Measurements from ENCODE around the gene CBFB.
"Not testable (repeated sequence)": the region's sequence is repeated elsewhere in the genome, so short reads cannot be mapped to it uniquely, and the experiment has no call there.

CBFB gene

DNA sequence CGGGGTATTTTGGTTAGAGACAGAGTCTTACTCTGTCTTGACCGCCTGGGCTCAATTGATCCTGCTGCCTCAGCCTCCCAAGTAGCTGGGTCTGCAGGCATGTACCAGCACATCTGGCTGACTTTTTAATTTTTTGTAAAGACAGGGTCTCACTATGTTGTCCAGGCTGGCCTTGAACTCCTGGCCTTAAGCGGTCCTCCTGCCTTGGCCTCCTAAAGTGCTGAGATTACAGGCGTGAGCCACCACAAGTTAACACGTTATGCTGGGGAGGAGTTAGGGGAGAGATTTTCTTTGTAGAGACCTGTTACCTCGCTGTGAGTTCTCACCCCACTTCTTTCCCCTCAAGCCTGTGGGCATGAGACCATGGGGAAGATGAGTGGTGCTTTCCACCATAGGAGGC lies 42.4 kb upstream of the CBFB start:
- Histone ChIP-seq H3K27me3 (ENCODE audit: insufficient read depth, low read length, poor library complexity) (no peaks in the 10 kb centered on the region), H3K4me1 (ENCODE audit: insufficient read depth, low read length) (peaks cover 25% of the 10 kb centered on the region), H3K79me2 (ENCODE audit: insufficient read depth, low read length) (no peaks in the 10 kb centered on the region), H3K9ac (ENCODE audit: low read depth, low read length) (no peak overlapping the region), H3K36me3 (ENCODE audit: insufficient read depth, low read length) (no peaks in the 10 kb centered on the region), H3K4me3 (ENCODE audit: low read depth in 1 of 2, low read length in 2 of 2) (no peak overlapping the region), H3K27ac (ENCODE audit: low read length) (no peak overlapping the region), H3K4me2 (ENCODE audit: insufficient read depth, low read length) (no peak overlapping the region), H4K20me1 (ENCODE audit: insufficient read depth, low read length) (no peaks in the 10 kb centered on the region), H3K9me3 (ENCODE audit: insufficient read depth, low read length, severe bottlenecking) (no peaks in the 10 kb centered on the region), H2AFZ (ENCODE audit: low read depth, low read length) (no peak overlapping the region)
- no peak for ATAC-seq (ENCODE audit: insufficient read depth, low read depth)
- TF ChIP-seq, protein P1, sequence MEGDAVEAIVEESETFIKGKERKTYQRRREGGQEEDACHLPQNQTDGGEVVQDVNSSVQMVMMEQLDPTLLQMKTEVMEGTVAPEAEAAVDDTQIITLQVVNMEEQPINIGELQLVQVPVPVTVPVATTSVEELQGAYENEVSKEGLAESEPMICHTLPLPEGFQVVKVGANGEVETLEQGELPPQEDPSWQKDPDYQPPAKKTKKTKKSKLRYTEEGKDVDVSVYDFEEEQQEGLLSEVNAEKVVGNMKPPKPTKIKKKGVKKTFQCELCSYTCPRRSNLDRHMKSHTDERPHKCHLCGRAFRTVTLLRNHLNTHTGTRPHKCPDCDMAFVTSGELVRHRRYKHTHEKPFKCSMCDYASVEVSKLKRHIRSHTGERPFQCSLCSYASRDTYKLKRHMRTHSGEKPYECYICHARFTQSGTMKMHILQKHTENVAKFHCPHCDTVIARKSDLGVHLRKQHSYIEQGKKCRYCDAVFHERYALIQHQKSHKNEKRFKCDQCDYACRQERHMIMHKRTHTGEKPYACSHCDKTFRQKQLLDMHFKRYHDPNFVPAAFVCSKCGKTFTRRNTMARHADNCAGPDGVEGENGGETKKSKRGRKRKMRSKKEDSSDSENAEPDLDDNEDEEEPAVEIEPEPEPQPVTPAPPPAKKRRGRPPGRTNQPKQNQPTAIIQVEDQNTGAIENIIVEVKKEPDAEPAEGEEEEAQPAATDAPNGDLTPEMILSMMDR (IDR thresholded peaks at IDR 0.05; ENCODE audit: borderline replicate concordance, extremely low read depth, low read length, poor library complexity, severe bottlenecking) = no peak
- TF ChIP-seq EZH2 (IDR thresholded peaks at IDR 0.05; ENCODE audit: borderline replicate concordance, low read depth, low read length, severe bottlenecking) = no peak
- DNase-seq = no peak

DNA sequence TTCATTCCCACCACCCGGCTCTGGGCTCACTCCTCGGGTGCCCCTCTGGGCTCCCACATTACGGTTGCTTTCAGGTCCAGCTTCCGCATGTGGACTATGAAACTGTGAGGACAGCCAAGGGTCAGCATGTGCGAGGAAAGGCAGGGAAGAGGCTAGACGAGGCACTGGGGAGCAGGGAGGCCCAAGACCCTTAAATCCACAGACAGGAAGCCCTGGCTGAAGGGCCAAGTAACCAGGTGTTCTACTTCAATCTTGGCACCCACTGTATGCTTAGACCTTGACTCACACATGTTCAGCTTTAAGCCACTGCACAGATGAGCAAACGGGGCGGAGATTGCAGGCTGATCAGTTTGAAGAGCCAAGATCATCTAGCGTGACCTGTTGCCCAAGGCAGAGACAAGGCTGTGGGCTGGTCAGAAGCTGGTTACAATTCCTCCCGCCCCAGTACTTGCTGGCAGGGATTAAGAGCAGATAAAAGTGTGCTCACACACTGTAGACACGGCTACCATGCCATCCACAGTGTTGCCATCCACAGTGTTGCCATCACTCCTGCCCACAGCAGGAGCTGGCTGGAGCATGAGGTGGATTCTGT lies 40.7 kb upstream of the CBFB start, which contains the start of gene CES4A:
Gene CES4A (plus strand): TSS at position 393 of the 592 bp plus-strand sequence. CDS start 184 bp downstream, at position 577.
- H3K36me3 ChIP-seq (ENCODE audit: insufficient read depth, low read length) = no peaks in the 10 kb centered on the region
- no peak within 1 kb of the TSS for H2AFZ ChIP-seq (ENCODE audit: low read depth, low read length)
- DNase-seq (no peak), ATAC-seq (ENCODE audit: insufficient read depth, low read depth) (no peak)
- no peak within 1 kb of the TSS for H3K4me3 ChIP-seq (ENCODE audit: low read depth in 1 of 2, low read length in 2 of 2)
- no peaks in the 10 kb centered on the region for H3K79me2 ChIP-seq (ENCODE audit: insufficient read depth, low read length)
- no peaks in the 10 kb centered on the region for H3K9me3 ChIP-seq (ENCODE audit: insufficient read depth, low read length, severe bottlenecking)
- no peak within 1 kb of the TSS for H3K4me2 ChIP-seq (ENCODE audit: insufficient read depth, low read length)
- peaks cover 24% of the 10 kb centered on the region for H3K4me1 ChIP-seq (ENCODE audit: insufficient read depth, low read length)
- H3K9ac ChIP-seq (ENCODE audit: low read depth, low read length) = no peak within 1 kb of the TSS
- no peak within 1 kb of the TSS for H3K27ac ChIP-seq (ENCODE audit: low read length)
- no peak for TF ChIP-seq EZH2 (IDR thresholded peaks at IDR 0.05; ENCODE audit: borderline replicate concordance, low read depth, low read length, severe bottlenecking)
- TF ChIP-seq, protein P1 (IDR thresholded peaks at IDR 0.05; ENCODE audit: borderline replicate concordance, extremely low read depth, low read length, poor library complexity, severe bottlenecking) = no peak
- no peaks in the 10 kb centered on the region for H4K20me1 ChIP-seq (ENCODE audit: insufficient read depth, low read length)
- no peaks in the 10 kb centered on the region for H3K27me3 ChIP-seq (ENCODE audit: insufficient read depth, low read length, poor library complexity)

- H3K4me2 ChIP-seq (ENCODE audit: insufficient read depth, low read length) = no peak overlapping the region
These were observed 37.3 kb upstream of the CBFB start for GRCh38 chr16:66991545-66992077.

GRCh38 chr16:66993558-66993957 lies 35.4 kb upstream of the CBFB start:
- not testable (repeated sequence) for H3K4me1 ChIP-seq (ENCODE audit: insufficient read depth, low read length); H3K4me2 ChIP-seq (ENCODE audit: insufficient read depth, low read length); DNase-seq; H3K79me2 ChIP-seq (ENCODE audit: insufficient read depth, low read length); H4K20me1 ChIP-seq (ENCODE audit: insufficient read depth, low read length); H3K9ac ChIP-seq (ENCODE audit: low read depth, low read length); H3K4me3 ChIP-seq (ENCODE audit: low read depth in 1 of 2, low read length in 2 of 2); H3K9me3 ChIP-seq (ENCODE audit: insufficient read depth, low read length, severe bottlenecking); H3K27ac ChIP-seq (ENCODE audit: low read length); ATAC-seq (ENCODE audit: insufficient read depth, low read depth); H3K36me3 ChIP-seq (ENCODE audit: insufficient read depth, low read length); H2AFZ ChIP-seq (ENCODE audit: low read depth, low read length); H3K27me3 ChIP-seq (ENCODE audit: insufficient read depth, low read length, poor library complexity)

More at GRCh38 chr16:66991545-66992077, 37.3 kb upstream of the CBFB start:
- ATAC-seq (ENCODE audit: insufficient read depth, low read depth) (no peak), DNase-seq (no peak)
- Histone ChIP-seq H3K4me3 (ENCODE audit: low read depth in 1 of 2, low read length in 2 of 2) (no peak overlapping the region), H3K9ac (ENCODE audit: low read depth, low read length) (no peak overlapping the region), H3K79me2 (ENCODE audit: insufficient read depth, low read length) (no peaks in the 10 kb centered on the region), H4K20me1 (ENCODE audit: insufficient read depth, low read length) (no peaks in the 10 kb centered on the region), H3K4me1 (ENCODE audit: insufficient read depth, low read length) (no peaks in the 10 kb centered on the region), H3K27me3 (ENCODE audit: insufficient read depth, low read length, poor library complexity) (no peaks in the 10 kb centered on the region), H2AFZ (ENCODE audit: low read depth, low read length) (no peak overlapping the region), H3K9me3 (ENCODE audit: insufficient read depth, low read length, severe bottlenecking) (no peaks in the 10 kb centered on the region), H3K27ac (ENCODE audit: low read length) (no peak overlapping the region), H3K36me3 (ENCODE audit: insufficient read depth, low read length) (no peaks in the 10 kb centered on the region)
- TF ChIP-seq, protein P1 (IDR thresholded peaks at IDR 0.05; ENCODE audit: borderline replicate concordance, extremely low read depth, low read length, poor library complexity, severe bottlenecking) = no peak
- no peak for TF ChIP-seq EZH2 (IDR thresholded peaks at IDR 0.05; ENCODE audit: borderline replicate concordance, low read depth, low read length, severe bottlenecking)
